ENCODE results near the gene SH3RF3.

Gene SH3RF3

GRCh38 chr2:109205447-109205846 is 76.4 kb downstream of the SH3RF3 start:
- Mint-ChIP-seq H3K27ac (no peak overlapping the region), H3K4me1 (peaks cover 34% of the 10 kb centered on the region), H3K36me3 (ENCODE audit: low read depth) (no peaks in the 10 kb centered on the region), H3K9me3 (no peaks in the 10 kb centered on the region), H3K4me3 (no peak overlapping the region), H3K27me3 (ENCODE audit: low read depth, poor library complexity) (peaks cover 4% of the 10 kb centered on the region)
- no peak for DNase-seq
- no peak for TF ChIP-seq CTCF (IDR thresholded peaks at IDR 0.05)

GRCh38 chr2:109206569-109207146 is 77.7 kb downstream of the SH3RF3 start:
- DNase-seq = no peak
- Mint-ChIP-seq H3K9me3 (no peaks in the 10 kb centered on the region), H3K27ac (no peak overlapping the region), H3K27me3 (ENCODE audit: low read depth, poor library complexity) (peaks cover 5% of the 10 kb centered on the region), H3K36me3 (ENCODE audit: low read depth) (no peaks in the 10 kb centered on the region), H3K4me1 (peaks cover 32% of the 10 kb centered on the region), H3K4me3 (no peak overlapping the region)
- no peak for TF ChIP-seq CTCF (IDR thresholded peaks at IDR 0.05)

GRCh38 chr2:109207176-109207575 is 78.2 kb downstream of the SH3RF3 start:
- no peak for DNase-seq
- peaks cover 32% of the 10 kb centered on the region for H3K4me1 Mint-ChIP-seq
- no peak for TF ChIP-seq CTCF (IDR thresholded peaks at IDR 0.05)
- peaks cover 5% of the 10 kb centered on the region for H3K27me3 Mint-ChIP-seq (ENCODE audit: low read depth, poor library complexity)
- no peaks in the 10 kb centered on the region for H3K9me3 Mint-ChIP-seq
- no peaks in the 10 kb centered on the region for H3K36me3 Mint-ChIP-seq (ENCODE audit: low read depth)
- H3K27ac Mint-ChIP-seq = no peak overlapping the region
- H3K4me3 Mint-ChIP-seq = no peak overlapping the region

GRCh38 chr2:109208071-109208950 is 79.3 kb downstream of the SH3RF3 start:
- Mint-ChIP-seq H3K36me3 (ENCODE audit: low read depth) (no peaks in the 10 kb centered on the region), H3K27me3 (ENCODE audit: low read depth, poor library complexity) (peaks cover 5% of the 10 kb centered on the region), H3K4me3 (no peak overlapping the region), H3K27ac (no peak overlapping the region), H3K9me3 (no peaks in the 10 kb centered on the region), H3K4me1 (peaks cover 40% of the 10 kb centered on the region)
- no peak for TF ChIP-seq CTCF (IDR thresholded peaks at IDR 0.05)
- DNase-seq = no peak

- H3K27ac Mint-ChIP-seq = no peak overlapping the region
- no peak for DNase-seq
- no peak overlapping the region for H3K4me3 Mint-ChIP-seq
- peaks cover 10% of the 10 kb centered on the region for H3K27me3 Mint-ChIP-seq (ENCODE audit: low read depth, poor library complexity)
- H3K9me3 Mint-ChIP-seq = no peaks in the 10 kb centered on the region
- H3K36me3 Mint-ChIP-seq (ENCODE audit: low read depth) = no peaks in the 10 kb centered on the region
- TF ChIP-seq CTCF (IDR thresholded peaks at IDR 0.05) = no peak
- H3K4me1 Mint-ChIP-seq = peaks cover 47% of the 10 kb centered on the region
Measured at GRCh38 chr2:109208951-109209335, 79.9 kb downstream of the SH3RF3 start.
